H54 (cell line): Measurements from ENCODE around the gene EPHA8.

ENCODE experiments used
- DNase-seq: peaks from one replicate; pipeline ENCODE4 v3.0.0; 2011; ENCODE audit warnings: low spot score, mixed read lengths; ENCODE audit not compliant: insufficient read length
- FAIRE-seq: peaks from 3 replicates; lab custom pipeline; 2011; peaks lifted over from hg19 to GRCh38; lab: Jason Lieb, UNC
- POLR2A ChIP-seq: IDR thresholded peaks from 2 replicates; pipeline ENCODE4 v1.6.1; 2011; ENCODE audit warnings: low read depth, mild to moderate bottlenecking, low read length

EPHA8 gene

GRCh38 chr1:22527555-22528296 lies 35.6 kb upstream of the EPHA8 start:
- FAIRE-seq = no peak
- no peak for DNase-seq

DNA sequence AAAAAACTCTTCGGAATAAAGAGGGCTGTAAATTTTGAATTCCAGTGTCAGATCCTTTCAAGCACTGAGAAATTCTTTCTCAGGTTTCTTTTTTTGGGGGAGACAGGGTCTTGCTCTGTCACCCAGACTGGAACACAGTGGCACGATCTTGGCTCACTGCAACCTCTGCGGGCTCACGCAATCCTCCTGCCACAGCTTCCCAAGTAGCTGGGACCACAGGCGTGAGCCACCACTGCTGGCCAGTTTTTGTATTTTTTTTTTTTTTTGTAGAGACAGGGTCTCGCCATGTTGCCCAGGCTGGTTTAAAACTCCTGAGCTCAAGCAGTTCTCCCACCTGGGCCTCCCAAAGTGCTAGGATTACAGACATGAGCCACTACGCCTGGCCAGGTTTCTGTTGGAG lies 34.8 kb upstream of the EPHA8 start:
- no peak for FAIRE-seq
- no peak for DNase-seq
- TF ChIP-seq POLR2A = no peak

More at GRCh38 chr1:22527555-22528296, 35.6 kb upstream of the EPHA8 start:
- no peak for TF ChIP-seq POLR2A

GRCh38 chr1:22529901-22530621 lies 33.2 kb upstream of the EPHA8 start:
- no peak for DNase-seq
- TF ChIP-seq POLR2A = no peak
- FAIRE-seq = no peak

DNA sequence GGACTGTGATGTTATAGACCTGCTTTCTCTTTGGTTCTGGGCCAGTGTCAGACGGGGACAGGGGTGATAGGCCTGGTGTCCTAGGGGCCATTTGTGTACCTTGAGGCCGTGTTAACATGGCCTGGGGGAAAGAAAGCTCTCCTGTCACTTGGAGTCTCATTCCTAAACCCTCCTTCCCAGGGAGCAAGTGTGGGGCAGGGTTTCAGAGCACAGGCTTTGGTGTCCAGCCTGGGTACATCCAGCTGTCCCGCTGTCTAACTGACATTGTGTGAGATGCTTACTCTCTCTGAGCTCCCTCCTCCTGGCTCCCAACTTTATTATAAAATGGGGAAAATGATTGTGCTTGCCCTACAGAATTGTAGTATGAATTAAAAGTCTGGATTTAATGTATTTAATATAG lies 32.6 kb upstream of the EPHA8 start:
- no peak for DNase-seq
- no peak for TF ChIP-seq POLR2A
- no peak for FAIRE-seq

DNA sequence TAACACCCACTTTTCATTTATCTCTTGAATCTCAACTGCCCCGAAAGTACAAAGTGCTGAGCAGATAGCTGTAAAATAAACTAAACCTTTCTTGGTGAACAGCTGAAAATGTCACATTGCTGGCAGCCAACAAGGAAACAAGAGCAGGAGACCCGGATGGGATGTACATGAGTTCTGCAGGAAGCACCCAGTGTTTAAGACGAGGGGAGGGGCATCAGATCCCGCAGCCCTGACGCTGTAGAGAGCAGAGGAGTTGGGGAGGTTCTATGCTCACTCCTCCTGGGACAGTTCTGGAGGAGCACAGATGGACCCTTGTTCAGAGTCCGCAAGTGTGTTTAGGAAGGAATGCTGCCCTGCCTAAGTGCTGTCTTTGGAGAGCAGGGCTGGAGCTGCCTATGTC lies 32.0 kb upstream of the EPHA8 start:
- DNase-seq (no peak), FAIRE-seq (no peak)
- TF ChIP-seq POLR2A = no peak

DNA sequence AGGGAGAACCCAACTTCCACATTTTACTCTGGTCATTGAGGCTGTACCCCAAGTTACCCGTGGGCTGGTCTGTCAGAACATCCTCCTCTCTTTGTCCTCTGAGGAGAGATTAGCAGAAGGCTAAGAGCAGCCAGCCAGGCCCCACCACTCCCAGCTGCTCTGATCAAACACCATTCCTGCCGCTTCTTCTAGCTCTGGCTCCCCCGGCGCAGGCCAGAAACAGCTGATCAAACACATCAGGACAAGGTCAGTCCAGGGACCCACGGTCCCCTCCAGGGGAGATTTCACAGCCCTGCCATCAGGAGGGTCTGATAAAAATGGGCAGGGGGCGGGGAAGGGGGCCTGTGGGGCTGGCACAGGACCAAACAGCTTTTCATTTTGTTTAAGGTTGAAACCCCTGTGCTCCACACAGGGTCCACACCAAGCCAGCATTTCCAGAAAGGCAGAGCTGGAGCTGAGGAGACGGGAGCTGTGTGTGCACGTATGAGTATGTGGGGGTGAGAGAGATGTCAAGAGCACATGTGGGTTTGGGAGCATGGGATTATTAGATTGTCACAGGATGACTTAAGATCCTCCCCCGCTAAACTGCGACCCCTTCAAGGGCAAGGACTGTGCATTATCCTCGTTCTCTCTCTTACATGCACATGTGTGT lies 29.9 kb upstream of the EPHA8 start:
- no peak for FAIRE-seq
- TF ChIP-seq POLR2A = no peak
- no peak for DNase-seq

GRCh38 chr1:22534951-22535350 lies 28.3 kb upstream of the EPHA8 start:
- TF ChIP-seq POLR2A = no peak
- DNase-seq = no peak
- no peak for FAIRE-seq

GRCh38 chr1:22535399-22535798 lies 27.9 kb upstream of the EPHA8 start:
- DNase-seq (no peak), FAIRE-seq (no peak)
- TF ChIP-seq POLR2A = no peak

- no peak for TF ChIP-seq POLR2A
- DNase-seq (no peak), FAIRE-seq (no peak)
Measured at GRCh38 chr1:22536506-22536905, 26.8 kb upstream of the EPHA8 start.

GRCh38 chr1:22537441-22538139 lies 25.7 kb upstream of the EPHA8 start:
- FAIRE-seq (no peak), DNase-seq (no peak)
- TF ChIP-seq POLR2A = no peak

- no peak for DNase-seq
- no peak for TF ChIP-seq POLR2A
Measured at GRCh38 chr1:22539510-22540118, 23.7 kb upstream of the EPHA8 start.

GRCh38 chr1:22540337-22540736 lies 23.0 kb upstream of the EPHA8 start:
- DNase-seq (no peak), FAIRE-seq (no peak)
- no peak for TF ChIP-seq POLR2A

More at GRCh38 chr1:22539510-22540118, 23.7 kb upstream of the EPHA8 start:
- FAIRE-seq = no peak

DNA sequence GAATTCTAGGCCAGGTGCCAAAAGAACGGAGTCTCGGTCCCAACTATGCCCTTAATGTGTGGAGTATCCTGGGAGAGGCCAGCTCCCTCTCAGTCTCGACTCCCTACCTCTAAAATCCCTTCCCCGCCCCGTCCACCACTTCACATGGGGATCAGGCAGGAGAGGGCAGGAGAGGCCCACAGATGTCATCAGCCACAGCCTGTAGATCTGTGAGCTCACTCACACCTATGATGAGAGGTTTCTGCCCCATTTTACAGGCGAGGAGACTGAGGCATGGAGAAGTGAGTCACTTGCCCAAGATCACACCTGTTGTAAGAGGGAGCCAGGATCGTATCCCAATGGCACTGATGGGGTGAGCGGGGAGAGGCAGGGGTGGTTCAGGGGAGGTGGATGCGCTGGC lies 20.4 kb upstream of the EPHA8 start:
- FAIRE-seq = no peak
- TF ChIP-seq POLR2A = no peak
- no peak for DNase-seq

GRCh38 chr1:22543679-22544078 lies 19.6 kb upstream of the EPHA8 start:
- FAIRE-seq = no peak
- DNase-seq = no peak
- no peak for TF ChIP-seq POLR2A
